Measurements from ENCODE around the gene TIMM29.

Gene TIMM29

GRCh38 chr19:10975374-10976130 is 46.9 kb downstream of the TIMM29 start:
- no peak overlapping the region for H3K4me3 Mint-ChIP-seq
- no peak for DNase-seq
- peak overlapping the region; percentile 15 for H3K27ac Mint-ChIP-seq
- H3K27me3 Mint-ChIP-seq = no peaks in the 10 kb centered on the region
- peaks cover 3 to 5% of the 10 kb centered on the region in 2 donors for H3K9me3 Mint-ChIP-seq
- ATAC-seq (replicated peaks) = no peak
- peaks cover 14 to 30% of the 10 kb centered on the region in 2 donors for H3K36me3 Mint-ChIP-seq
- H3K4me1 Mint-ChIP-seq = peaks cover 30 to 62% of the 10 kb centered on the region in 2 donors

GRCh38 chr19:10976131-10976892 is 47.7 kb downstream of the TIMM29 start:
- ATAC-seq (replicated peaks) (no peak), DNase-seq (no peak)
- no peaks in the 10 kb centered on the region for H3K27me3 Mint-ChIP-seq
- H3K27ac Mint-ChIP-seq = no peak overlapping the region
- peaks cover 31 to 58% of the 10 kb centered on the region in 2 donors for H3K4me1 Mint-ChIP-seq
- H3K9me3 Mint-ChIP-seq = peaks cover 3 to 5% of the 10 kb centered on the region in 2 donors
- H3K36me3 Mint-ChIP-seq = peaks cover 12 to 25% of the 10 kb centered on the region in 2 donors
- H3K4me3 Mint-ChIP-seq = no peak overlapping the region

GRCh38 chr19:10977742-10978092 is 49.1 kb downstream of the TIMM29 start:
- no peaks in the 10 kb centered on the region for H3K27me3 Mint-ChIP-seq
- DNase-seq = no peak
- H3K4me1 Mint-ChIP-seq = peaks cover 29 to 53% of the 10 kb centered on the region in 2 donors
- ATAC-seq (replicated peaks) = no peak
- H3K4me3 Mint-ChIP-seq = no peak overlapping the region
- H3K27ac Mint-ChIP-seq = no peak overlapping the region
- H3K36me3 Mint-ChIP-seq = peaks cover 12 to 20% of the 10 kb centered on the region in 2 donors
- peaks cover 3 to 5% of the 10 kb centered on the region in 2 donors for H3K9me3 Mint-ChIP-seq
